ENCODE measurements around the gene ECM1. TPM values are rescaled to one million over a fixed set of nuclear protein-coding genes. Genes with fewer than 3 reads are reported as not detected.

The ECM1 gene
- total RNA-seq, 1 experiment from 2014 or later = 3.7 TPM

GRCh38 chr1:150550222-150551050 is 42.5 kb downstream of the ECM1 start:
- no peak for ATAC-seq
- Histone ChIP-seq H3K79me2 (ENCODE audit: low read length) (no peaks in the 10 kb centered on the region), H2AFZ (ENCODE audit: low read length) (no peak overlapping the region), H4K20me1 (ENCODE audit: low read length) (no peaks in the 10 kb centered on the region), H3K9me3 (ENCODE audit: low read length) (no peaks in the 10 kb centered on the region), H3K4me3 (ENCODE audit: low read length) (no peak overlapping the region), H3K27me3 (ENCODE audit: low read length) (no peaks in the 10 kb centered on the region), H3K9ac (ENCODE audit: low read length) (no peak overlapping the region), H3F3A (ENCODE audit: low read length, unreplicated experiment) (no peaks in the 10 kb centered on the region), H3K9me2 (replicated peaks; ENCODE audit: low read length) (no peaks in the 10 kb centered on the region), H3K36me3 (ENCODE audit: low read depth, low read length) (no peaks in the 10 kb centered on the region), H3K27ac (ENCODE audit: low read length) (no peak overlapping the region), H3K4me2 (ENCODE audit: low read length) (no peak overlapping the region), H3K4me1 (ENCODE audit: insufficient read depth, low read length) (peaks cover 20% of the 10 kb centered on the region)
- intact Hi-C loops (cut with micrococcal nuclease) = no loop called here
- TF ChIP-seq CTCF (conservative IDR thresholded peaks at IDR 0.05; ENCODE audit: low read depth, low read length) = no peak
- TF ChIP-seq EZH2 (IDR thresholded peaks at IDR 0.05; ENCODE audit: low read length, unreplicated experiment) = no peak
- no peak for TF ChIP-seq EZH2phosphoT487 (IDR thresholded peaks at IDR 0.05; ENCODE audit: borderline replicate concordance, low read length)
- POLR2A ChIA-PET (ENCODE audit: unreplicated experiment) = no interaction called here
- DNase-seq = no peak
- no TSS peak for BruUV-seq (replicated peaks)
- CTCF ChIA-PET = no interaction called here

GRCh38 chr1:150551051-150551783 is 43.3 kb downstream of the ECM1 start:
- DNase-seq = no peak
- Histone ChIP-seq H4K20me1 (ENCODE audit: low read length) (no peaks in the 10 kb centered on the region), H2AFZ (ENCODE audit: low read length) (no peak overlapping the region), H3K36me3 (ENCODE audit: low read depth, low read length) (no peaks in the 10 kb centered on the region), H3K79me2 (ENCODE audit: low read length) (no peaks in the 10 kb centered on the region), H3K9me2 (replicated peaks; ENCODE audit: low read length) (no peaks in the 10 kb centered on the region), H3K4me2 (ENCODE audit: low read length) (no peak overlapping the region), H3K9me3 (ENCODE audit: low read length) (no peaks in the 10 kb centered on the region), H3K4me1 (ENCODE audit: insufficient read depth, low read length) (peaks cover 20% of the 10 kb centered on the region), H3K27me3 (ENCODE audit: low read length) (no peaks in the 10 kb centered on the region), H3F3A (ENCODE audit: low read length, unreplicated experiment) (no peaks in the 10 kb centered on the region), H3K9ac (ENCODE audit: low read length) (no peak overlapping the region), H3K4me3 (ENCODE audit: low read length) (no peak overlapping the region), H3K27ac (ENCODE audit: low read length) (no peak overlapping the region)
- no TSS peak for BruUV-seq (replicated peaks)
- intact Hi-C loops (cut with micrococcal nuclease) = no loop called here
- CTCF ChIA-PET = interaction anchor here (0.6 kb wide), 1 partner anchor 32 kb away, joined by 3 read pairs; no protein-coding TSS in a partner anchor
- no peak for ATAC-seq
- POLR2A ChIA-PET (ENCODE audit: unreplicated experiment) = interaction anchor here (0.6 to 0.7 kb wide), 2 partner anchors 162 to 730 kb away, joined by 4 to 8 read pairs; no protein-coding TSS in a partner anchor
- TF ChIP-seq CTCF (conservative IDR thresholded peaks at IDR 0.05; ENCODE audit: low read depth, low read length) (no peak), EZH2 (IDR thresholded peaks at IDR 0.05; ENCODE audit: low read length, unreplicated experiment) (no peak), EZH2phosphoT487 (IDR thresholded peaks at IDR 0.05; ENCODE audit: borderline replicate concordance, low read length) (no peak)
